ENCODE measurements around the gene DGCR8.

- TF ChIP-seq FOXK2 (IDR thresholded peaks at IDR 0.05) (no peak), LEF1 (IDR thresholded peaks at IDR 0.05; ENCODE audit: borderline replicate concordance) (no peak), BHLHE40 (IDR thresholded peaks at IDR 0.05; ENCODE audit: borderline replicate concordance) (no peak), TARDBP (IDR thresholded peaks at IDR 0.05) (no peak), SUZ12 (IDR thresholded peaks at IDR 0.05) (no peak), FOXA1 (IDR thresholded peaks at IDR 0.05) (no peak), ELF4 (IDR thresholded peaks at IDR 0.05) (no peak), HDGF (IDR thresholded peaks at IDR 0.05; ENCODE audit: borderline replicate concordance) (no peak), SP1 (IDR thresholded peaks at IDR 0.05) (no peak), FOXM1 (IDR thresholded peaks at IDR 0.05; ENCODE audit: borderline replicate concordance) (no peak), ZNF384 (IDR thresholded peaks at IDR 0.05) (no peak)
Observed at GRCh38 chr22:20131597-20131858, 51.5 kb downstream of the DGCR8 start, which contains the start of gene ZDHHC8.
